T-cell (primary cell): ENCODE measurements around the gene GBGT1. TPM values are rescaled to one million over a fixed set of nuclear protein-coding genes. Genes with fewer than 3 reads are reported as not detected.
"Not testable (repeated sequence)": the region's sequence is repeated elsewhere in the genome, so short reads cannot be mapped to it uniquely, and the experiment has no call there.

Experiments
- ATAC-seq, 4 experiments: fragments of 200-7000 bp in 3 of 4; fragments of 150-1000 bp in 1 of 4; cut with Tn5 transposase; replicated peaks in 1 of 4; 1 replicate in 3 of 4; 2 replicates in 1 of 4; pipeline ENCODE4 v1.10.0; 2021; ENCODE audit warnings: moderate library complexity in 3 of 4, mild to moderate bottlenecking in 2 of 4, moderate number of reproducible peaks in 1 of 4
- CTCF ChIA-PET, 2 donors: fragments of 300-600 bp; sonication (Branson Sonifier 250); formaldehyde crosslinking; loops; one replicate each; lab custom pipeline; 2022; ENCODE audit warnings: antibody characterized with exemption in 2 of 2; lab: Charles Lee
- POLR2A ChIA-PET, 2 donors: fragments of 300-600 bp; sonication (Branson Sonifier 250); formaldehyde crosslinking; loops; one replicate each; lab custom pipeline; 2022; ENCODE audit warnings: antibody characterized with exemption in 2 of 2; lab: Charles Lee
- DNase-seq, 35 experiments: peaks; one replicate each; pipeline versions ENCODE4 v3.0.0 to v3.0.0-alpha.2; 2013 to 2023
- H3K27ac ChIP-seq: one replicate; pipeline ENCODE4 v1.5.1; 2013; ENCODE audit warnings: low read length
- H3K27me3 ChIP-seq, 2 experiments: replicated peaks in 1 of 2; 1 replicate in 1 of 2; 2 replicates in 1 of 2; pipeline versions ENCODE4 v1.6.1 to v1.7.0; 2013; ENCODE audit warnings: low read length in 1 of 2, mixed read lengths in 1 of 2; ENCODE audit not compliant: control insufficient read depth in 2 of 2, insufficient read depth in 2 of 2; ENCODE audit errors: extremely low read depth in 1 of 2
- H3K36me3 ChIP-seq, 2 donors: 1 replicate in 1 of 2; 2 replicates in 1 of 2; pipeline versions ENCODE4 v1.6.1 to v1.7.0; 2013; ENCODE audit warnings: low read length in 1 of 2; ENCODE audit not compliant: control insufficient read depth in 2 of 2, insufficient read depth in 1 of 2; ENCODE audit errors: extremely low read depth in 1 of 2
- H3K4me1 ChIP-seq, 2 experiments: 1 replicate in 1 of 2; 2 replicates in 1 of 2; pipeline versions ENCODE4 v1.6.1 to v1.7.0; 2013; ENCODE audit warnings: low read length in 2 of 2, mixed read lengths in 1 of 2; ENCODE audit not compliant: insufficient read depth in 2 of 2, control insufficient read depth in 1 of 2; ENCODE audit errors: extremely low read depth in 1 of 2
- H3K4me3 ChIP-seq, 2 donors: 1 replicate in 1 of 2; 2 replicates in 1 of 2; pipeline versions ENCODE4 v1.5.1 to v1.7.0; 2013; ENCODE audit warnings: mild to moderate bottlenecking in 2 of 2, low read length in 1 of 2, moderate library complexity in 1 of 2; ENCODE audit not compliant: control insufficient read depth in 1 of 2; ENCODE audit errors: extremely low read depth in 1 of 2
- H3K9me3 ChIP-seq: 2 replicates; pipeline ENCODE4 v1.7.0; 2013
- H3K27ac Mint-ChIP-seq, 2 donors: one replicate each; pipeline ENCODE4 v1.8.0; 2020 to 2021; ENCODE audit warnings: mild to moderate bottlenecking in 2 of 2, mixed read lengths in 2 of 2
- H3K27me3 Mint-ChIP-seq, 2 donors: one replicate each; pipeline ENCODE4 v1.8.0; 2021 to 2022; ENCODE audit warnings: mixed read lengths in 2 of 2
- H3K36me3 Mint-ChIP-seq: one replicate; pipeline ENCODE4 v1.8.0; 2021; ENCODE audit warnings: mixed read lengths
- H3K4me1 Mint-ChIP-seq, 3 donors: one replicate each; pipeline ENCODE4 v1.8.0; 2020 to 2022; ENCODE audit warnings: mixed read lengths in 3 of 3, mild to moderate bottlenecking in 1 of 3
- H3K4me3 Mint-ChIP-seq, 3 donors: one replicate each; pipeline ENCODE4 v1.8.0; 2020 to 2022; ENCODE audit warnings: mild to moderate bottlenecking in 3 of 3, mixed read lengths in 3 of 3, moderate library complexity in 3 of 3
- H3K9me3 Mint-ChIP-seq, 3 donors: one replicate each; pipeline ENCODE4 v1.8.0; 2020 to 2022; ENCODE audit warnings: mixed read lengths in 3 of 3
- WGBS: methylation state at CpG from one replicate; pipeline ENCODE4 v1.1.5; 2013; ENCODE audit warnings: missing lambda C conversion rate; ENCODE audit not compliant: insufficient coverage; 5-methylcytosine and 5-hydroxymethylcytosine counted together
- total RNA-seq, 35 experiments: library from RNA in 6 of 35; stranded (reverse) in 6 of 35; fragments of 120-200 nt in 1 of 35; gene quantifications; one replicate each; pipeline versions ENCODE4 v1.2.1 to v1.2.4 and lab custom pipeline; 2013 to 2026

The GBGT1 gene
- total RNA-seq, 5 donors from 2014 or later (not counting 1 experiment from before 2014, with no cell fraction given), result 1.3 to 13.3 (median 7.9) TPM

DNA sequence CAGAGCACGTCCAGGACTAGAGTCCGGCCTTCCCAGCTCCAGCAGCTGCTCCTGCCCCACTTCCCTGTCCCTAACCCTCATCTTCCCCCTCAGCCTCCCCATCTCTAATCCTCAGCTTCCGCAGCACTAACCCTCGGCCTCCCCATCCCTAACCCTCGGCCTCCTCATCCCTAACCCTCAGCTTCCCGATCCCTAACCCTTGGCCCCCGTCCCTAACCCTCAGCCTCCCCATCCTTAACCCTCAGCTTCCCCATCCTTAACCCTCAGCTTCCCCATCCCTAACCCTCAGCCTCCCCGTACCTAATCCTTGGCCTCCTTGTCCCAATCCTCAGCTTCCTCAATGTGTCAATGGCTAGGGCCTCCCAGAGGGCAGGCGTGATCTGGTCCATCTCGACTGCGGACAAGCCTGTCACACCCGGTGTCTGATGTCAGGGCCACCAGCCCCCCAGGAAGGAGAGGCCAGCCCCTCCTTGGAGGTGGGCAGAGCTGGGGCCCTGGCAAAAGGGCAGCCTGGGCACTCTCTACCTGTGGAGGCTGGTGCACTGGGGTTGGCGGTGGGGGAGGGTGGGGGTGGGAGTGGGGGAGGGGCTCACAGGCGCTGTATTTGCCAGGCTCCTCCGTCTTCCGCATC is 43.9 kb upstream of the GBGT1 start:
- CTCF ChIA-PET, result no interaction called here
- no peaks in the 10 kb centered on the region for H3K9me3 Mint-ChIP-seq
- H3K27me3 ChIP-seq, result peaks cover 2 to 58% of the 10 kb centered on the region in 2 experiments
- no peak overlapping the region for H3K27ac ChIP-seq
- no peak overlapping the region for H3K4me3 ChIP-seq
- peaks cover 23 to 45% of the 10 kb centered on the region in 2 donors for H3K27me3 Mint-ChIP-seq
- WGBS, result 64% methylated on average over 8 of the region's 16 CpGs
- no peaks in the 10 kb centered on the region for H3K36me3 Mint-ChIP-seq
- no peaks in the 10 kb centered on the region for H3K4me1 Mint-ChIP-seq
- DNase-seq (peak in 2 of 35 experiments; percentile 3 to 9), ATAC-seq (no peak)
- no peaks in the 10 kb centered on the region for H3K9me3 ChIP-seq
- H3K4me1 ChIP-seq, result no peaks in the 10 kb centered on the region
- POLR2A ChIA-PET, result no interaction called here
- H3K36me3 ChIP-seq, result no peaks in the 10 kb centered on the region
- H3K27ac Mint-ChIP-seq, result peak overlapping the region in 1 of 2 donors; percentile 52
- no peak overlapping the region for H3K4me3 Mint-ChIP-seq

DNA sequence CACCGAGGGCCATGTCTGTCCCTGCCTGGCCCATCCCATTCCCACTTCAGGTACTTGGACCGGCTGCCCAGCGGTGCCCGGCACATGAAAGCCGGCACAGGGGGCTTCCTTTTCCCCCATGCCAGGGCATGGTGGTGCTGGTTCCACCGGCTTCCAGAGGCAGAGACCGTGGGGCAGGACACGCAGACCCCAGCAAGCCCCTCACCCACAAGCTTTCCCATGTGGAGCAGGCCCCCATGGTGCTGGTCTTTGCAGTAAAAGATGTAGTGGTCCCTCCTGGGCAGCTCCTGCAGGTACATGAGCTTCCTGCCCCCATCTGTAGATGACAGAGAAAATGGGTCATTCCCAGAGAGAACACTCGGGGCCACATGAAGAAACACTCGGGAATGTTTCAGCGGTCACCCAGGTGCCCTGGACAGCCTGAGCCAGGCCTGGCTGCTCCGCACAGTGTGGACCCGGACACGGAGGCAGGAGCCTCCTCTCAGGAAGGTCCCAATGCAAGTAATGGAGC is 43.4 kb upstream of the GBGT1 start:
- no peaks in the 10 kb centered on the region for H3K36me3 ChIP-seq
- Mint-ChIP-seq H3K27me3 (peaks cover 18 to 44% of the 10 kb centered on the region in 2 donors), H3K4me3 (no peak overlapping the region), H3K9me3 (no peaks in the 10 kb centered on the region), H3K36me3 (no peaks in the 10 kb centered on the region), H3K4me1 (no peaks in the 10 kb centered on the region), H3K27ac (no peak overlapping the region)
- no peak overlapping the region for H3K27ac ChIP-seq
- H3K4me3 ChIP-seq, result no peak overlapping the region
- ChIA-PET POLR2A (no interaction called here), CTCF (no interaction called here)
- ATAC-seq (no peak), DNase-seq (peak in 1 of 35 experiments; percentile 20)
- WGBS, result 79% methylated on average over 11 of the region's 14 CpGs
- no peaks in the 10 kb centered on the region for H3K4me1 ChIP-seq
- H3K27me3 ChIP-seq, result peaks cover 2 to 55% of the 10 kb centered on the region in 2 experiments
- H3K9me3 ChIP-seq, result no peaks in the 10 kb centered on the region

DNA sequence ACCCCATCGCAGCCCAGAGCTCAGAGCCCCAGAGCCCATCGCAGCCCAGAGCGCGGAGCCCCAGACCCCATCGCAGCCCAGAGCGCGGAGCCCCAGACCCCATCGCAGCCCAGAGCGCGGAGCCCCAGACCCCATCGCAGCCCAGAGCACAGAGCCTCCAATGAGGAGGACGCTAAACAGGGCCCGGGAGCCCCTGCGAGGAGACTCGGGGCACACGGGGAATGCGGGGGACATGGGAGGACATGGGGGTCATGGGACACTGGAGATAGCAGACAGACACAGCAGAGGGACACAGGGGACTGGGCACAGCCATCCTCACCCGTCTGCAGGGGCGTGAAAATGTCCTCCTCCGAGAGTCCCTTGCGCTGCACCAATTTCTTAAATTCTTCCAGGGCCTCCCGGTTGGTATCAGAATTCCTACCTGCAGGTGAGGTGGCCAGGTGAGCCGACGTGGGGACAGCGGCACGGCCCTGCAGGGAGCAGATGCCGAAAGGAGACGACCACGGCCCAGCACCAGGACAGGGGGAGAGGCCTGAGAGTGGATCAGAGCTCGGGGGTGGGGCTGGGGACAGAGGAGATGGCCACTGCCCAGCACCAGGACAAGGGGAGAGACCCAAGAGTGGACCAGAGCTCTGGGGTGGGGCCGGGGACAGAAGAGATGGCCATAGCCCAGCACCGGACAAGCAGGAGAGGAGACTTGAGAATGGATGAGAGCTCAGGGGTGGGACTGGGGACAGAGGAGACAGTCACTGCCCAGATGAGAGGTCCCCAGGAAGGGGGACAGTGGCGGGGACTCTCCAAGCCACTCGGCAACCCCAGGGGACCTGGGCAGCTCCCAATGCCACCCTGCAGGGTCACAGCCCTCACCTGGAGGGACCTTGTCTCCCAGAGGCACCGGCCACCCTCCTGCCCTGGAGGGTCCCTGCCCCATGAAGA is 42.5 kb upstream of the GBGT1 start:
- ATAC-seq (no peak), DNase-seq (peak in 1 of 35 experiments; percentile 4)
- Mint-ChIP-seq H3K4me1 (no peaks in the 10 kb centered on the region), H3K36me3 (no peaks in the 10 kb centered on the region), H3K4me3 (no peak overlapping the region), H3K27me3 (peaks cover 14 to 40% of the 10 kb centered on the region in 2 donors), H3K9me3 (no peaks in the 10 kb centered on the region), H3K27ac (no peak overlapping the region)
- WGBS, result 78% methylated on average over 27 of the region's 35 CpGs
- H3K27ac ChIP-seq, result no peak overlapping the region
- H3K36me3 ChIP-seq, result no peaks in the 10 kb centered on the region
- POLR2A ChIA-PET, result no interaction called here
- no peak overlapping the region for H3K4me3 ChIP-seq
- H3K9me3 ChIP-seq, result no peaks in the 10 kb centered on the region
- CTCF ChIA-PET, result no interaction called here
- peaks cover 0 to 62% of the 10 kb centered on the region in 2 experiments for H3K27me3 ChIP-seq
- no peaks in the 10 kb centered on the region for H3K4me1 ChIP-seq

DNA sequence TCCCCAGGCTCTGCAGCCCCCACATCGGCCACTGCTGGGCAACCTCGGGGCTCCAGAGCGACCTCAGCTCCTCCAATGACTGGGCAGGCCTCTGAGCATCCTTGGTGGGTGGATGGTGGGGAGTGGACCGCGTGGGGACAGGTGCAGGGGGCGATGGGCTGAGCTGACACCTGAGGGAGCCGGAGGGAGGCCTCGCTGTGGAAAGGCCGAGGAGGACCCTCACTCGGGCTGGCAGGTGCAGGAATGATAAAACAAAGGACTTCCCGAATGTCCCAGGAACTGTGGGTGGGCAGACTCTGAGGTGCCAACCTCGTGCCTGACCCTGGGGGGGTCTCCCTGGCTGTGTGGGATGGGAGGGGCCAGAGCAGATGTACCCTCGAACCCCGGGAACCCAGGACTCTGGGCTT is 41.8 kb upstream of the GBGT1 start:
- CTCF ChIA-PET, H3K4me1 Mint-ChIP-seq, H3K9me3 ChIP-seq, H3K27ac Mint-ChIP-seq, H3K4me3 Mint-ChIP-seq, H3K27ac ChIP-seq, H3K9me3 Mint-ChIP-seq, H3K4me1 ChIP-seq, POLR2A ChIA-PET, H3K4me3 ChIP-seq, H3K36me3 ChIP-seq, ATAC-seq, H3K36me3 Mint-ChIP-seq: not testable (repeated sequence)
- H3K27me3 Mint-ChIP-seq, result peaks cover 14 to 40% of the 10 kb centered on the region in 2 donors
- peaks cover 0 to 61% of the 10 kb centered on the region in 2 experiments for H3K27me3 ChIP-seq
- 71% methylated on average over 8 of the region's 14 CpGs for WGBS
- DNase-seq, result peak in 1 of 35 experiments; percentile 20

DNA sequence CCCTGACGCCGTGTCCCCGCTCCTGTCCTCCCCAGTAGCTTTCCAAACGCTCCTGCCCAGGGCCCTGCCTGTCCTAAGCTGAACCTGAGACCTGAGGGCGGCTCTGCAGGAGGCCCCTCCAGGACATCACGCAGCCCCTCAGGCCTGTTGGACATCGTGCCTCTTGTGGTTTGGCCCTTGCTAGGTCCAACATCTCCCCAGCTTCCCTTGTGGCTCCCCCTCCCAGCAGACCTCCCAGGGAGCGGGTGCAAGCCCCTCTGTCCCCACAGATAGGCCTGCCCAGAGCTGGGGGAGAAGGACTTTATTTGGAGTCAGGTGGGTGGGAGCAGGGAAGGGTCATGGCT is 41.3 kb upstream of the GBGT1 start:
- Mint-ChIP-seq H3K27me3 (peaks cover 10 to 36% of the 10 kb centered on the region in 2 donors), H3K4me3 (no peak overlapping the region), H3K4me1 (peaks cover 0 to 6% (median 2%) of the 10 kb centered on the region in 3 donors), H3K9me3 (no peaks in the 10 kb centered on the region), H3K36me3 (no peaks in the 10 kb centered on the region), H3K27ac (no peak overlapping the region)
- ChIA-PET POLR2A (no interaction called here), CTCF (no interaction called here)
- Histone ChIP-seq H3K4me3 (no peak overlapping the region), H3K9me3 (no peaks in the 10 kb centered on the region), H3K27me3 (peaks cover 0 to 57% of the 10 kb centered on the region in 2 experiments), H3K4me1 (peaks cover 0 to 2% of the 10 kb centered on the region in 2 experiments), H3K27ac (no peak overlapping the region), H3K36me3 (no peaks in the 10 kb centered on the region)
- ATAC-seq, result no peak
- WGBS, result 80% methylated on average over 6 of the region's 8 CpGs
- DNase-seq, result no peak

DNA sequence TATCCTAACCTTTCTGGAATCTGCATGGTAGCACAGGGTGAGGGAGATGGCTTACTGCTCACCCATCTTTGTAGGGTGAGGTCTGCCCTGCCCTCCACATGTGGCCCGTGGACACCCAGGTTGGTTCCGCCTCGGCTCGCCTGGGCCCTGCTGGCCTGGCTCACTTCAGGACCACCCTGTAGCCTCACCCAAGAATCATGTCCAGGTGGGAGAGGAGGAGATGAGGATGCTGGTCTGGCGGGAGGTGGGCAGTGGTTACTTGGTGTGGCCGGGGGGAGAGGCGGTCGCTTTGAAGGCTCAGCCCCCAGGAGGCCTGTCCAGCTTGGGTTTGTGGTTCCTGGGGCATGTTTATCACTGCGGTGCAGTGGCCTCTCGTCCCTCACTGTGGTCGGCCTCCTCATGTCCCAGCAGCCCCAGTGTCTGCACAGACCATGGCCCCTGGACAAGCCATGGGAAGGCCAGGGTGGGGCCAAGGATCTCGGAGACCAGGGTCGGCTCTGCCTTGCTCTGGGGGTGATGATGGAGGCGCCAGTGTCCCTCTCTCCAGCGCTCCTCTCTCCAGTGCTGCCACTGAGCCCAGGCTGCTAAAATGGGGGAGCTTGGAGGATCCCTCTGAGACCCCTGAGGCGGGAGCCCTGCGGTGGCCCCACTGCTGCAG is 40.8 kb upstream of the GBGT1 start:
- 83% methylated on average over 10 of the region's 17 CpGs for whole genome bisulfite sequencing
- no peaks in the 10 kb centered on the region for H3K9me3 ChIP-seq
- POLR2A ChIA-PET, result no interaction called here
- H3K27me3 Mint-ChIP-seq, result peaks cover 7 to 32% of the 10 kb centered on the region in 2 donors
- ATAC-seq (no peak), DNase-seq (peak in 1 of 35 experiments; percentile 12)
- H3K36me3 ChIP-seq, result no peaks in the 10 kb centered on the region
- CTCF ChIA-PET, result no interaction called here
- no peak overlapping the region for H3K4me3 ChIP-seq
- H3K4me1 Mint-ChIP-seq, result peaks cover 0 to 7% (median 2%) of the 10 kb centered on the region in 3 donors
- H3K4me1 ChIP-seq, result peaks cover 0 to 2% of the 10 kb centered on the region in 2 experiments
- H3K4me3 Mint-ChIP-seq, result no peak overlapping the region
- H3K9me3 Mint-ChIP-seq, result no peaks in the 10 kb centered on the region
- no peak overlapping the region for H3K27ac Mint-ChIP-seq
- no peaks in the 10 kb centered on the region for H3K36me3 Mint-ChIP-seq
- no peak overlapping the region for H3K27ac ChIP-seq
- H3K27me3 ChIP-seq, result peaks cover 0 to 59% of the 10 kb centered on the region in 2 experiments
